Measurements from ENCODE around the gene FAM9C. TPM values are rescaled to one million over a fixed set of nuclear protein-coding genes. Genes with fewer than 3 reads are reported as not detected.

FAM9C gene
- total and polyA plus RNA-seq, 2 of the 4 experiments (the other 2 are of a cell fraction): not detected

GRCh38 chrX:13009273-13009672, 35.1 kb downstream of the FAM9C start:
- Histone ChIP-seq H3K56ac (ENCODE audit: extremely low read depth, insufficient read depth, low read length) (no peak overlapping the region), H4K91ac (ENCODE audit: insufficient read depth, low read depth, low read length) (0 out of 2 replicates have a peak overlapping the region, but pooled peaks have one; percentile 10), H3K4me2 (ENCODE audit: low read depth, low read length) (no peak overlapping the region), H3K27ac (ENCODE audit: insufficient read depth, low read length) (peak overlapping the region; percentile 25; the same call in 1 of the 2 replicates), H3K18ac (ENCODE audit: low read depth, low read length) (no peak overlapping the region), H2BK15ac (ENCODE audit: low read depth, low read length) (peak overlapping the region; percentile 74; the same call in 2 of the 3 replicates), H4K20me1 (ENCODE audit: insufficient read depth, low read length) (no peaks in the 10 kb centered on the region), H3K14ac (replicated peaks; ENCODE audit: low read depth, low read length) (0 out of 2 replicates have a peak overlapping the region, but pooled peaks have one; percentile 26), H2AK5ac (ENCODE audit: low read depth, low read length) (0 out of 2 replicates have a peak overlapping the region, but pooled peaks have one; percentile 59), H2AK9ac (replicated peaks; ENCODE audit: low read depth, low read length, poor library complexity) (no peak overlapping the region), H3K9ac (ENCODE audit: low read depth, low read length) (no peak overlapping the region), H4K5ac (ENCODE audit: low read depth, low read length) (no peak overlapping the region; the same call in 1 of the 2 replicates), H3K9me1 (ENCODE audit: insufficient read depth, low read length) (peaks cover 3% of the 10 kb centered on the region; the same call in 1 of the 2 replicates), H3K79me1 (ENCODE audit: low read depth in 1 of 2, low read length in 2 of 2) (no peaks in the 10 kb centered on the region), H3K4ac (ENCODE audit: low read depth, low read length) (0 out of 2 replicates have a peak overlapping the region, but pooled peaks have one; percentile 1), H3K23ac (ENCODE audit: low read depth, low read length) (0 out of 2 replicates have a peak overlapping the region, but pooled peaks have one; percentile 16), H3K27me3 (ENCODE audit: control insufficient read depth, insufficient read depth, low read length) (no peaks in the 10 kb centered on the region), H3K4me1 (ENCODE audit: control insufficient read depth, insufficient read depth, low read length) (peaks cover 7% of the 10 kb centered on the region), H2BK20ac (ENCODE audit: low read depth, low read length) (peak overlapping the region; percentile 67), H3K9me3 (ENCODE audit: control insufficient read depth, insufficient read depth, low read length) (no peaks in the 10 kb centered on the region), H3K36me3 (ENCODE audit: control insufficient read depth, insufficient read depth, low read length) (no peaks in the 10 kb centered on the region), H2BK120ac (ENCODE audit: low read depth, low read length) (peak overlapping the region; percentile 39; the same call in 1 of the 2 replicates), H2BK5ac (ENCODE audit: low read depth, low read length, poor library complexity, severe bottlenecking) (no peak overlapping the region), H4K8ac (ENCODE audit: low read depth in 2 of 2, low read length in 2 of 2) (no peak overlapping the region), H3K4me3 (ENCODE audit: insufficient read depth, low read depth, low read length) (no peak overlapping the region), H2AFZ (replicated peaks; ENCODE audit: low read length, poor library complexity) (no peak overlapping the region)
- no CpG with 5 or more reads among the region's 3 CpGs for WGBS, 2 experiments (ENCODE audit: extremely low coverage in 2 of 2, insufficient read length in 1 of 2)
- DNase-seq (no peak), ATAC-seq (ENCODE audit: low read depth) (no peak)
- BruUV-seq (replicated peaks): no TSS peak
- intact Hi-C loops (cut with micrococcal nuclease): no loop called here
- in situ Hi-C loops (cut with MboI; ENCODE audit: low sequenced_read_pairs): no loop called here
- POLR2A ChIA-PET (ENCODE audit: unreplicated experiment): no interaction called here
- dilution Hi-C loops (cut with HindIII; ENCODE audit: low sequenced_read_pairs, unreplicated experiment): no loop called here
- TF ChIP-seq CHD1 (IDR thresholded peaks at IDR 0.05; ENCODE audit: low read depth, low read length) (no peak), RAD21 (IDR thresholded peaks at IDR 0.05; ENCODE audit: low read length) (no peak)
- CTCF ChIA-PET: no interaction called here
